ENCODE measurements around the gene NDUFB6.

- TF ChIP-seq YY1 (IDR thresholded peaks at IDR 0.05; ENCODE audit: insufficient read depth, insufficient read length) (no peak), SUZ12 (IDR thresholded peaks at IDR 0.05; ENCODE audit: extremely low read depth, insufficient read depth, insufficient read length) (no peak)
Measured at GRCh38 chr9:32579706-32580331, 6.9 kb upstream of the NDUFB6 start.
